LNCaP clone FGC (cell line): ENCODE measurements around the gene OPN3.

Experiments
- DNase-seq: peaks from one replicate; pipeline ENCODE4 v3.0.0-alpha.2; 2011; ENCODE audit warnings: low read depth
- H3K4me3 ChIP-seq: 2 replicates; pipeline ENCODE4 v1.5.1; 2011; ENCODE audit warnings: mild to moderate bottlenecking, low read depth, low read length, control low read depth
- CTCF ChIP-seq: IDR thresholded peaks from 2 replicates; pipeline ENCODE4 v1.5.1; 2012; ENCODE audit warnings: mild to moderate bottlenecking; ENCODE audit not compliant: control insufficient read depth, insufficient read depth; ENCODE audit errors: extremely low read depth

Gene OPN3

GRCh38 chr1:241611736-241612135 lies 28.4 kb downstream of the OPN3 start:
- TF ChIP-seq CTCF: no peak
- no peak overlapping the region for H3K4me3 ChIP-seq
- no peak for DNase-seq

DNA sequence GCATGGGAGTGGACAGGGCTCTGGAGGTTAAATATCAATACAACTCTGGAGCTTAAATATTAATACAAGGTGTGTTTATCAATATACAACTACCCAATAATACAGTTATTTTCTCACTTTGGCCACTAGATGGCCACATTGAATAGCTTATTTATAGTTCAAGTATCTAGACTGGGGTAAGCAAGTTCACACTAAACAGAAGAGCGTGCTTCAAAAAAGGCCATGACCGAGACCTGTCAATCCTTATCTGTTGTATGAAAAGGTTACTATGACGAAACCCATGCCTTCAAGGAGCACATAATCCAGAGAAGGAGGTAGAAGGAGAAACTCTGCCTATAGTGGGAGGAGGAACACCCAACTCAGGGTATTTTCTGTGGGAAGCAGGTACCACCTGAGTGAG lies 29.1 kb downstream of the OPN3 start:
- TF ChIP-seq CTCF: peak; percentile 63
- peak; percentile 64 for DNase-seq
- no peak overlapping the region for H3K4me3 ChIP-seq

DNA sequence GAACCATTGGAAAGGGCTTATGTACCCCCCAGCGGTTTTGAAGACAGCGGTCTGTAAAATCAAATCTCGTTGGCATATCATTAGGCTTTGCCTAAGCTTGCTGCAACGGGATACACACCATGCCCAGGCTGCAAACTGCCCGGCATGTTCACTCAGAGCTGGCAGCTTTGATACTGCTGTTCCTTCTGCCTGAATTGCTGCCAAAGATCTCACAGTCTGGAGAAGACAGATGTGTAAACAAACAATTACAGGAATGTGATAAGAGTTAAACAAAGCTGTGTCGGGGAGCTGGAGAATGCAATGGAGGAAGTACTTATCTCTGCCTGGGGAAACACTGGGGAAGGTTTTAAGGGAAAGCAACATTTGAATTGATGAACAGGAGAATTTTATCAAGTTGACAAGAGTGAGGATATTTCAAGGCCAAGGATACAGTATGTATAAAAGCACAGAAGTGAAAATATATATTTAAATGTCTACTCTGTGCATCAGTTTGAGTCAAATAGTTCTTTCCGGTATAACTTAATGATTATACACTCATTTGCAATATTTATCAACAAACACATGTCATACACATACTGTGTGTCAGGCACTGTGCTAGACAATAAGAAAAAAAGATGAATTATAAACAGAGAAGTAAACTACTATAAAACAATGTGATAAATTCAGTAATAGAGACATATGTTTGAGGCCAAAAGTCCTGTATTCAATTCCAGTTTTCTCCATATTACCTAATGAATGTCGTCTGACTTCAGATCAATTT lies 29.9 kb downstream of the OPN3 start:
- DNase-seq: peak; percentile 95
- TF ChIP-seq CTCF: no peak
- no peak overlapping the region for H3K4me3 ChIP-seq

DNA sequence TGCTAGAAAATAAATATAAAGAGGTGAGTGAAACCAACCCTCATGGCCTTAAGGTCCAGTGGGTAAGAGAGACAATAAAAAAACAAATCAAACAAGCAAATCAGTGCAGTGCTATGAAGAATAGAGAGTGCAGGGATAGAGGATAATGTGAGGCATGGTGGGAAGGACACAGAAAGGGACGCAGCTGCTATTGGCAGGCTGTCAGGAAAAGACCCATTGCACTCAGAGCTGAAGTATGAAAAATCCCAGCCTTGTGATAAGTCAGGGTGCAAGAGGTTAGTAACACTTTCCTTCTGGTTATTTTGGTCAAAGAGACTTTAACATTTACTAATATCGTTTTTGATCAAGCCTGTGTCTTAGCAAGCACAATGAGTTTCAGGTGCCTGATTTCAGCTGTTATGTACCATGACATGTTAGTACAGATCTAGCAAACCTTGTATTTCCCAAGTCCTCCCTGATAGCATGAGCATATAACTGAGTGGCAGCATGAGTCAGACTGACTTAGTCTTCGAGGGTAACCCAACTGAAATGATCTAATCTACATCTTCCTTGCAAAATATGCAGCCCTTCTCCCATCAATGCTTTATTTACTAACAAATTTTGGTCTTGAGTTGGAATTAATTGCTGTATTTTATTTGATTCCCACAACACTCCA lies 31.7 kb downstream of the OPN3 start:
- H3K4me3 ChIP-seq: no peak overlapping the region
- TF ChIP-seq CTCF: no peak
- DNase-seq: no peak

DNA sequence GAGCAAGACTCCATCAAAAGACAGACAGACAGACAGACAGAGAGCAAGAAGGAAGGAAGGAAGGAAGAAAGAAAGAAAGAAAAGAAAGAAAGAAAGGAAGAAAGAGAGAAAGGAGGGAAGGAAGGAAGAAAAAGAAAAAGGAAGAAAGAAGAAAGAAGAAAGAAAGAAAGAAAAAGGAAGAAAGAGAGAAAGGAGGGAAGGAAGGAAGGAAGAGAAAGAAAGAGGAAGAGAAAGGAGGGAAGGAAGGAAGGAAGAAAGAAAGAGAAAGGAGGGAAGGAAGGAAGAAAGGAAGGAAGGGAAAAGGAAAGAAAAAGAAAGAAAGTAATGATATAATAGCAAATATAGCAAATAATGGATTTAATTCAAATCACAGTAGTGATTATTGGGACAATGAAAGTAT lies 32.7 kb downstream of the OPN3 start:
- DNase-seq: no peak
- TF ChIP-seq CTCF: no peak

DNA sequence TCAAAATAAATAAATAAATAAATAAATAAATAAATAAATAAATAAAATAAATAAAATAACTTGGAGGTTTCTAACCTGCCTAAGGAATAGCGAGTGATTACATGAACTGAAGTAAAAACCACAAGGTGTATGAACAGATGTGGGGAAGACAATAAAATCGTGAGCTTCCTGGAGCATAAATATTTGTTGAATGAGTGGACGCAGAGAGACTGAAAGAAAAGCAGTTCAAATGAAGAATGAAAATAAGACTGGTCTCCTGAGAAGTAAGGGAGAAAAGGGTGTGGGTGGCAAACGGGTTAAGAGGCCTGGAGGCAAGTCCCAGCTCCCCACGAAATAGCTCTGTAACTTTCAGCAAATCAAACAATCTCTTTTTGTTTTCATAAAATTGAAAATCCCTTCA lies 33.6 kb downstream of the OPN3 start:
- no peak overlapping the region for H3K4me3 ChIP-seq
- no peak for DNase-seq
- TF ChIP-seq CTCF: no peak

More for the DNA sequence above, 32.7 kb downstream of the OPN3 start:
- no peak overlapping the region for H3K4me3 ChIP-seq
